Eye (tissue), 1 donor: ENCODE results near the gene ELP4.

Experiments
- DNase-seq: peaks from one replicate; pipeline ENCODE4 v3.0.0-alpha.2; 2015

ELP4 gene

DNA sequence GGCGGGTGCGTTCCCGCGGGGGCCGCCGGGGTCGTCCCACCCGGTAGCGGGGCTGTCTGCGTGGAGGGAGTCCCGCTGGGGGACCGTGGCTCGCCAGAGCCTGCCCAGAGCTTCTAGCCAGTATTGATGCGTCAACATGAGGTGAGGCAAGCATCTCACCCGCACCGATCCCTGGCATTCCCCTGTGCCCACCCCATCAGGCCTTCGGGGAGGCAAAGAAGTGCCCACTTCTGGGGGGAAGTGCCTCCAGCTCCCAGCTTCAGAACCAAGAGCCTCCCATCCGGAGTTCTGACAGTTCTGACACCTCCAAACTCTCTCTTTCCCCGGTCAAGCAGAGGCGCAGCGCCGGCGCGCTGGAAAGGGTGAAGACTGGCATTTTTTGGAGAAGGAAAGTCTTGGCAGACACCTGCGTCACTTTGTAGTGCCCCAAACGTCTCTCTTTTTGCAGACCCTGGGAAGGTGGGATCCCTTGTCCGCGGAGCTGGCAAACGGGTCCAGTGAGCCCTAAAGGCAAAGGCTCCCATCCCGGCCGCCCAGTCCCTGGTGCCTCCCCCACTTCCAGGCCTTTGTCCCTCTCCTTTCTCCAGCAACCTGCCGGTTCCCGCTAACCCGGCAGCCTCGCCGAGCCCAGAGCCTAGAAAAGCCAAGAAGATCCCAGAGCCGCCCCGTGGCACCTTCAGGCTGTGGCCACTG, 304.8 kb downstream of the ELP4 start:
- peak; percentile 91 for DNase-seq

DNA sequence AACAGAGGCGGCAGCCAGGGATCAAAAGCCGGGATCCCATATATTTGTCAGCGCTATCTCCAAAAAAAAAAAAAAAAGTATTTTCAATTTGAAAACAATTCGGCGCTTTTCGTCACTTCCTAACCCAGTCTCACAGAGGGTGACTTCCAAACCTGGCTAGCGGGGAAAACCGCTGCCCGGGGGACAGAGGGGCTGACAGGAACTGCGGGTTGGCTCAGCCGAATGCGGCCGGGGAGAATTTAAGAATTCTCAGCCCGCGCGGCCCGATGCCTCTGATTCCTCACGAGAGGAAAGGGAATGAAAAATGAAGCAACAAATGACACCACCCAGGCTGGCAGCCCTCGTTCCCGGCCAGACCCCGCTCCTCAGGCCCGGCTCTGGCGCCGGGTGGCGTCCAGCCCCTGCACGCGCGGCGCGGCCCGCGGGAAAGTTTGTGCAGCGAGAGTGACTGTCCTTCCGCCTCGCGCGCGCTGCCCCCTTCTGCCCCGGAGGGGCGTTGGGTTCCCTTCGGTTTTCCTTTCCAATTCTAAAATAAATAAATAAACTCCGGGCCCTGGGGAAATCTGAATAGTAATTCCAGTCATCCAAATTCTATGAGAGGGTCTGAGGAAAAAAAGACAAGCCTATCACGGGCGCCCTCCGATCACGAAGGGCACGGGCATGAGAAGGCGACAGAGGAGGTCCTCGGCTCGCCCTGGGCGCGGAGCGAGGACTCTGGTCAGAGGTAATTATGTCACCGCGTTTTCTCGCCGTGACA, 306.3 kb downstream of the ELP4 start:
- peak; percentile 84 for DNase-seq

DNA sequence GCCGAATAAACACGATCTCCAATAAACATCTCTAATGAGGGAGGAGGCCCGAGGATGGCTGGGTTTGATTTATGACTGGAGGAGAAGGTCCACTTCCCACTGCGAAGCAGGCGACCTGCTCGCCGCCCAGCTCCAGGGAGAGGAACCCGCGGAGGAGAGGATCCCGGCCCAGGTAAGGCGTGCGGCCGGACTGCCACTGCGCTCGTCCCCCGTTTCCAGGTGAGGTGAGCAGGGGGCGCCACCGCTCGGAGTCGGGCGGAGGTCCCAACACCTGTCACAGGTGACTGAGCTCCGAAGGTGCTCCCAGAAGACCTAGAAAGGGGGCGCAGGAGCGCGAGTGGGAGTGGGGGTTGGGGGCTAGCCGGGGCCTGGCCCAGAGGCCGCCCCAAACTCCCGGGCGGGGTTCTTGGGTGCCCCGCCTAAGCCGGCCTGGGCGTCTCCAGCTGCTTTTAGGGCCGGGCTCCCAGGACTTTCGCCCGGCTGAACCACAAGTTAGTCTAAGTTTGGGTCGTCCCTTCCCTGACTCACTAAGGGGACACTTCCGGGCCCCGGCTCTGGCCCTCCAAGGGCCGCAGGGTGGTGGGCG, 307.0 kb downstream of the ELP4 start:
- DNase-seq = no peak

DNA sequence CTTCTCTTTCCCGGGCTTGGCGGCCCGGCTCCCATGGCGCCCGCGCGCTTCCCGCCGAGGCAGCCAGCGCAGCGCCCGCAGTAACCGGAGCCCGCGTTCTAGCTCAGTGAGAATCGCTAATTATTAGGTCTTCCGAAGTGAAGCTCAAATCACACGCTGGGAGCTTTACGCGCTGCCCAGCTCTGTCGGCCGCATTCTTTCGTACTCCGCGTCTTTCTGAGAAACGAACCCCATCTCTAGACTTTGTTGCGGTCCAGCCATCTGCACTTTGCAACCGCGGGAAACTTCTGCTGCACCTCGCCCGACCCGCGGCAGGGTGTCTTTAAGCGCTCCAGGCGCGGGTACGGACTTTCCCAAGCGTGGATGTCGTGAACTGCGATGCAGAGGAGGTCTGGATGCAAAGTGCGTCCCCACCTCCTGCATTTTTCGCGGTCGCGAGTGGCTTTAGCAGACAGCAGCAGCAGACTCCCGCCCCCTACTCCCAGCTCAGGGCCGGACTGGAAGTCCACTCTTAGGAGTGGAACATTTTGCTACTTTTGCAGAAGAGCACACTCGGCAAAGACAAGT, 307.6 kb downstream of the ELP4 start:
- DNase-seq = peak; percentile 77

DNA sequence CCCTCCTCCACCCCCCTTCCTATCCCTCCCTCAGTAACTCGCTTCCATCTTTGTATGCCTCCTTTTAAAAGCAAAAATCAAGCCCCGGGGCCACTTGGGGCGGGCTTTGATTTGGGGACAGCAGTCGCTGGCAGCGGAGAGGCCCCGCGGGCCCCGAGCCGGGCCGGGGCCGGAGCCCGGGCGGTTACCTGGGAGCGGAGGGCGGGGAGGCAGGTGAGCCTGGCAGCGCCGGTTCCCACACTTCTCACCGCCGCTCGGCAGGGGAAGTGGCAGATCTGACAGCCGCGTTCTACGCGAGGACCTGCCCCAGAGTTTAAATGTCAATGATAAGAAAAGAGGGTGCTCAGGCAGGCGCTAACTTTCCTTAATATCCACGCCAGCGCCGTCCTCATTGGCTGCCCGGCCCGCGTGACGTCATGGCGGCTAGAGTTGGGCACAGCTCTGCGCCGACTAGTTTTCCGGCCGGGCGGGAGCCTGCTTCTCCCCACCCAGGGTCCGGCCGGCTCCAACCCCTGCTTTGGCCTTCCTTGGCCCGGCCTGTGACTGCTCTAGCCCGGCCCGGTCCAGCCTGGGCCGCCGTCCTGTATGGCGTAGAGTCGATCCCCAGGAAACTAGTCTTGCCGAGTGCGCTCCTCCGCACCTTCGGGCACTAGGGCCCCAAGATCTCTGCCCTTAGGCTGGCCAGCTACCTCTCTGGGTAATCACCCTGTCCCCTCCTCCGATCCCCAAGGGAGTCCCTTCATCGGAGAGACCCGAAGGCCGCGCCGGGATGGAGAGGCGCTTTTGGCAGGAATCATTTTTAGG, 308.3 kb downstream of the ELP4 start:
- DNase-seq = peak; percentile 96

DNA sequence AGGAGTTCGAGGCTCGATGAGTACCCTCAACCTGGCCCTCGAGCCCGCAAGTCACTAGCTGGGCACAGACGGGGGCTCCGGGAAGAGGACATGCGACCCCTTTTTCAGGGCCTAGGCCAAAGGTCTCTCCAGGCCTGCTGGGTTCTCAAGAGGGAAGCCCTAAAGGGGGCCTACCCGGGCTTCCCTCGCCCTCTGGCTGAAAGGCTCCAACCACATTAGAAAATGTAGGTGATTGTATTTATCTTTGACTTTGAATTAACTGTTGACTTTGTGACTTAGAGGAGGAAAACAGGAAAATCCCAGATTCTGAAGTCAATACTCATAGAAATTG, 308.8 kb downstream of the ELP4 start:
- no peak for DNase-seq

DNA sequence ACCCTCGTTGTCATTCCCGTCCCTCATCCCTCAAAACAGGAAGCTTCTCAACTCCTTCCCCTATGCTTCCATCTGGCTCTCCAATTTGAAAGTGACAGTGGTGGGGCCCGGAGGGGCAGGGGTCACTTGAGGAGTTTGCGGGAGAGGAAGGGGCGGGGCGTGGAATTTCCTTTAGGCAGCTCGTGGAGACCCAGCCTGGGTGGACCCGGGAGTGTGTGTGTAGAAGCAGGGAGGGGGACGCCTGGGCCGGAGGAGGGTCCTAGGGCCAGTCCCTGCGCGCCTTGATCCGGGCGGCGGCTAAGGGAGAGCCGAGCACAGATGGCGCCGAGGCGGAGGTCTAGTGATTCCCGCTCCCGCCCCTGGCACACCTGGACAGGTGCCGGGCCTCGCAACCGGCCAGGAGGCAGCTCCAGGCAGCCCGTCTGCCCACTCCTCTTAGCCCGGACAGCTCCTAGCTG, 309.3 kb downstream of the ELP4 start:
- DNase-seq = peak; percentile 91

DNA sequence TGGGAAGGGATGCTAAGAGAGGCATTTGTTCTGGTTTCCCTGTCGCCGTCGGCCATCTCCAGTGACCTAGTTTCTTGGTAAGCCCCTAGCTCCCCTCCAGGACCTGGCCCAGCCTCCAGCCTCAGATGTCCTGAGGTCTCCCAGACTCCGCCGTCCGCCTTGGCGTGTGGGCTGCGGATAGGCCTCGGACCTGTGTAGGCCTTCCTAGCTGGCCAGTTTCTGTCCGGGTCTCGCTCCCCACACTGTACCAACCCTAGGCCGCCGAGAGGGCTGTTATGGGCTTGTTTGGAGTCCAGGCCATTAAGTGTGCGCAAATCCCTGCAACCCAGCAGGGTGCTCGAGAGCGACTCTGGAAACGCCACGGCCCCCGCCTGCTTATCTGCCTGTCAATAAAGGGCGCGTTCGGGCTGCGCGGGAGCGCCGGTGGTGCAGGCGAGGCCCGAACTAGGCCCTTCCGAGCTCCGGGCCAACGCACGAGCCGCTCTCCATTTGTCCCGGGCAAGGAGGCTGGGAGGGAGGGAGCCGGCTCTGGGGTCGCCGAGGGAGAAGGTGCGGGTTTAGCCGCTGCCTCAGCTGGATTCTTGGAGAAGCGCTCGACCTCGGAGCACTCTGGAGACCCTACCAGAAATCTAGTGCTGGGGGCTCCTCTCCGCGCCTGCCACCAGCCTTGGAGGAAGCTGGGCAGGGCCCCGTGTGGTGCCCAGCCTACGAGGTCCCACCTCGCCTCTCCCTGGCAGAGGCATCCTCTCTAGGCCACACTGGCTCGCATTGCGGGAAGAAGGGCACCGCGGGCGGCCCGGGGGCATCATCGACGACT, 310.3 kb downstream of the ELP4 start:
- DNase-seq = peak; percentile 91

DNA sequence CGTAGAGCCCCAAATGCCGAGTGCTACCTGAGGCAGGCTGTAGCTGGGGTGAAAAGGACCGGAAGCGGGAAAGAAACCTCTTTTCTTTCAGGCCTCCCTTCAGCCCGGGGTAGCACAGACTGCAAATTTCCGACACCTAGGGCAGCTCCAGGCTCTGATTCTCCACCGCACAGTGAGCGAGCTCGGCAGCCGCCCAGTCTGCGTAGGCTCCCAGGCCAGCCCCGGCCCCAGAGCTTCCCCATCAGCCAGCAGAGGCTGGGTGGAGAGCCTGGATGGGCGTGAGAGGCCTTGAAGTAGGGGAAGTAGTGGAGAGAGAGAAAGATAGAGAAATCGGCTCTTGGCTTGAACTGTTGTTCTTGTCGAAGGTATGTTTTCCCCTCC, 310.9 kb downstream of the ELP4 start:
- DNase-seq = peak; percentile 83

DNA sequence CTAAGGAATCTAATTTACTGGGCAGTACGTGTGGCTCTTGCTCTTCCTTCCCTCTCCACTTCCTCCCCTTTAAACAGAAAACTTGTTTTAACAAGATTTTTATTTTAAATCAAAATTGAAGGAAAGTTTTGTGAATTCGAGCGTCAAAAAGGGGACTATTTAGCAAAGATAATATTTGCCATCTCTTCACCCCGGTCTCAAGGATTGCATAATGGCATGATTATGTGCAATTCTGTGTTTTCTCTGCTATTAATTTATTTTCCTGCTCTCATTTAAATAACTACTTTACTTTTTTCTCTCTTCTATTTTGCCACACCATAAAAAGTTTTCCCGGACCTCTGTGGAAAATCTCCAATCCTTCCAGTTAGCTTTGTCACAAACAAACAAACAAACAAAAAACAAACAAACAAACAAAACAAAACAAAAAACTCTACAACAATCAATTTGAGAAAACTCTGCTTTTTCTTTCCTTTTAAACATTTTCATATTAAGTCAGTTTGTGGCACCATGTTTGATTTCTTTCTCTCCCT, 311.7 kb downstream of the ELP4 start:
- DNase-seq = no peak

DNA sequence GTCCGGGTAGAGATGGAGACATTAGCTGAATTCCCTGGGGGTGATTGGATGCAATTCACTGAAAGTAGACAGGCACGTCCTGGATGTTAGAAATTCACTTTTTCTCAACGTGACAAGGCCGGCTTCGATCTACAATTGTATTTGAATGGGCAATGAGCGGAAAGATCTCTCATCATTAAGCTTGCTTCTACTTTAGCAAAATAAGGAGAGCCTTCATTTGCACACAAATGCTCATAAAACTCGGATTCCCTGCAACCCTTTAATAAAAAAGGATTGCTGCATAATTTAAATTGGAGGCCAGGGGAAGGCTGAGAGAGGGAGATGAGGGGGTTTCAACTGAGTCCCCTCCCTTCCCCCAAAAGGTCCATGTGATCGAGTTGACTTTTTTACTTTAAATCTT, 312.2 kb downstream of the ELP4 start:
- DNase-seq = peak; percentile 96

DNA sequence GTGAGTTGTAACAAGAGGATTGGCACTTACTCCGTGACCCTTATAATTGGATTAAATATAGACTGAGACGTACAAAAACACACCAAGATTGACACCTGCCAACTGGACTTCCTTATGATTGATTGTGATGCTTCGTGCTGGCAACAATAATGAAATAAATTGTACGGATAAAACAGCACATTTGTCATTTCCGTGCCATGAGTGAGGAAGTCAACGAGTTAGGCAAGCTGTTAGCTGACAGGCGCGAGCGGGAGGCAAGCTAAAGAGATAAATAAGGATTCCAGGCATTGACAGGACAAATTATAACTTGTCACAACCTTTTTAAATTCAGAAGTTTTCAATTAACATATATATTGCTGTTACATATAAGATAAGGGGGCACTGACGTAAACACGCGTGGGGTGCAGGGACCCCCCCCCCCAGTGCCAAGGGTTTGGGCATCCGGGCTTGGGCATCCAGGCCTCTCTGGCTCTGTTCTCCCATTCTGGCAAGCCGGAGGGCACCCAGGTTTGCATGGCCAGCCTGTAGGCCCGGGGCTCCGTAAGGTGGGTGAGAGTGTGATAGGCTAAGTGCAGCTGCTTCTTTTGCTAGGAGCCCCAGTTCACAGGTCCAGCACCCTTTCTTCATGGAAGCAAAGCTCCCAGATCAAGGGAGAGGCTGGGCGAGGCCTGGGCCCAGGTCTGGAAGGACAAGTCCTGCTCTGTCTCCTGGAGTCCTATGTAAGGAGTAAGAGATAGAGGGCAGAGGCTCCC, 312.8 kb downstream of the ELP4 start:
- peak; percentile 61 for DNase-seq

DNA sequence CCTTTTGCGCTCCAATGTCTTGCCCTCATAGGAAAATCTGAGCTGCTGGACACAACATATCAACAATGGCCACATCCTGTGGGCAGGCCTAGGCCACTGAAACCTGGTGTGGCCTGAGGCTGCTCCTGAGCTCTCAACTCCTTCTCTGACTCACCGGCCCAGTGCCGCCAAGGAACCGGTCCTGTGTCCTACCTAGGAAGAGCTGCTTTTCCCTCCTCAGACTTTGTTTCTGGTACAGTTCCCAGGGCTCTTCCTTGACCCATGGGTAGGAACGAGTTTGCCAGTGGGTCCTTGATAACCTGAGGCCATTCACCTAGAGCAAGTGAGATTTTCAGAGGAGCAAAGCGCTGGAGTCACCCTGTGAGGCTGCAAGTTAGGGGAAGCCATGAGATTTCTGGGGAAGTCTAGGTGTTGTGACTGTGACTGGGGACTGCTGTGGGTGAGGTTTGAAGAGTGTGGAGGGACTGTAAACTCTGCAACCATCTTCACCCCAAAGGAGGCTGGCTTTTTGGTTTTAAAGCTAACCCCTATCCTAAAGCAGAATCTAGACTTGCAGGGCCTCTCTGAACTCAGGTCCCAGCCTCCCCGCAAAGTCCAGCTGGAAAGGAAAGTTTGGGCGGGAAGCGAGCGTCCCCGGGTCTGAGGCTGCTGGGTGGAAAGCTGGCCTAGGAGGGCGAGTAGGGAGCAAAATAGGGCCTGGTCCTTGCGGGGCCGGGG, 313.5 kb downstream of the ELP4 start:
- no peak for DNase-seq

DNA sequence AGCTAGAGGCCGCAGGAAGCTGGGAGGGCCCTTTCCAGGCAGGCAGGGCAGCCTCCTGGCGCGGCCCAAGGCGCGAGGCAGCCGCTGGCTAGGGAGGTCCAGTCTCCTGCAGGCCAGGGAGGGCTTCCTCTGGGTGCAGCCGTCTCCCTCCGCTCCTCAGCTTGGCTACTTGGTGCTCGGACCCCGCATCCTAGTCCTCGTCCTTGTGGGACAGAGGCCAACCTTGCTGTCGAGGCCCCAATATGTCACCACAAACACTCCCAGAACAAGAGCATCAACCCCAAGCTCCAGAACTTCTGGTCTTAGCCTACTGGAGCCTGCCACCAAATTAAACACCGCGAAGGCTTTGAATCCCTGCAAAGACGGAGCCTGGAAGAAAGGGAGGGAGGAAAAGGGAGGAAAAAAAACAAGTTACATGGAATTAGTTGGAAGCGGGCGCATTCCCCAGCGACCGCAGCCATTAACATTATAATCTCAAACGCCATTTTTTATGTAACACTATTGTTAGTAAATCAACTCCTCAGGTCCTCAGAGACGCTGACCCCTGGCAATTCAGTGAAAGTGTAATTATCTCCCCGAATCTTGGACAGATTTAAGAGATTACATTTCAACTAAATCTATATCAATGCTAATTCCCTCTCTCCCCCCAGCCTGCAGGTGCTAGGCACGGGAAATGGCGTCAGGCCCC, 314.2 kb downstream of the ELP4 start:
- peak; percentile 56 for DNase-seq

DNA sequence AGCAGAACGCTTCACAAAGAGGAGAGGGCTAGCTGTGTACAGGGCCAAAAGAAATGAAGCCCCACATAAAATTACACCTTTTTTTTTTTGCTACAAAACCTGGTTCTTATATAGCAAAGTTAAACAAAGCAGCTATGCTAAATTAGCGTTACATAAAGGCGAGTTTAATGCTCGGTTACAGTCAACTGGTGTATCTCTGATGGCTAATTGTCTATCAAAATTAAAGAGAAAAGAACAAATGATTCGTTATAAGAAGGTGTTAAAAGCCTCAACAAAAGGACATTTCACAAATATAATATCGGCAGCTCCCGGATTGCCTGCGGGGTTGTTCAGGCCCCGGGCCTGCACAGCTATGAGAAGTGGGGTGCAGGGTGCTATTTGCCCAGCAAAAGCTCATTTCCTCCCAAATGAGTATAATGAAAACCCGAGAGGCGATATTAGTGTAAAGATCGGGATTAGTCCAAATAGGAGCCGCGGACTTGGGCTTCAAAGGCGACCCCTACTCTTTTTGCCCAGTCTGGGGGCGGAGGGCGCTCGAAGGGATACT, 314.8 kb downstream of the ELP4 start:
- DNase-seq = peak; percentile 63

DNA sequence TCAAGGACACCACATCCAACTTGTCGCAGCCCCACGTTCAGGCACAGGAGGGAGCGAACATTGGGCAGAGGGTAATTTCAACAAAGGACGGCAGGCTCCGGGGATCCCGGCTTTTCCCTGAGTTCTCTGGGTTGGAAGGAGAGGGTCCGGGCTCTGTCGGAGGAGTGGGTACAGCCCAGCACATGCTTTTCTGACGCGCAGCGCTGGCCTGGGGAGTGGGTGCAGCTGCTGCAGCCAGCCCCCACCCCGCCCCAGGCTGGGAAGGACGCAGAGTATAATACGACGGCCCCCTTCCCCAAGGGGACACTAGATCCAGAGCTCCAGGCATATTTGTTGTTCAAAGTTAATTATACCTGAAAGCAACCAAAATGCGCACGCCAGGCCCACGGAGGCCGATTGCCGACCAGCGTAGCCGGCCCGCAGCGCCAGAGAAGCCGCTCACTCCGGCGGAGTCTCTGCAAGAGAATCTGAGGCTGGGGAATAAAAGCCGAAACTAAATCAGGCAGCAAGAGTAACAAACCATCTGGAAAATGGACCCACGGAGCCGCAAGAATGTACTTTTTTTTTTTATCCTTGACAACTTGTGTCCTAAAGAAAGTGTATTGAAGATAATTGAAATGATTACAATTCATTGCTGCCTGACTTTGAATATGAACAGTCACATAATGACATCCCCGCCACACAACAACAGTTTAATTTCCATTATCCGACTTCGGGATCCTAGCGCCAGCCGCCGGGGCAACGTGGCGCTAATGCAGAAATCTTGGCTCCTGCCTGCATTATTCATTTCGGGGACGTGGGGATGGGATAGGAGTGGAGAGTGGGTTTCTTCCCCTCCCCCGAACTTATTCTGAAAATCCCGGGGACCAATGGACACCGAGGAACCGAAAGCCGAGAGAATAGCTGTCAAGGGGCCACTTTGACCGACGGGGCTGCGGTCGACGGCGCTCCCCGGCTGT, 315.6 kb downstream of the ELP4 start:
- peak; percentile 89 for DNase-seq

DNA sequence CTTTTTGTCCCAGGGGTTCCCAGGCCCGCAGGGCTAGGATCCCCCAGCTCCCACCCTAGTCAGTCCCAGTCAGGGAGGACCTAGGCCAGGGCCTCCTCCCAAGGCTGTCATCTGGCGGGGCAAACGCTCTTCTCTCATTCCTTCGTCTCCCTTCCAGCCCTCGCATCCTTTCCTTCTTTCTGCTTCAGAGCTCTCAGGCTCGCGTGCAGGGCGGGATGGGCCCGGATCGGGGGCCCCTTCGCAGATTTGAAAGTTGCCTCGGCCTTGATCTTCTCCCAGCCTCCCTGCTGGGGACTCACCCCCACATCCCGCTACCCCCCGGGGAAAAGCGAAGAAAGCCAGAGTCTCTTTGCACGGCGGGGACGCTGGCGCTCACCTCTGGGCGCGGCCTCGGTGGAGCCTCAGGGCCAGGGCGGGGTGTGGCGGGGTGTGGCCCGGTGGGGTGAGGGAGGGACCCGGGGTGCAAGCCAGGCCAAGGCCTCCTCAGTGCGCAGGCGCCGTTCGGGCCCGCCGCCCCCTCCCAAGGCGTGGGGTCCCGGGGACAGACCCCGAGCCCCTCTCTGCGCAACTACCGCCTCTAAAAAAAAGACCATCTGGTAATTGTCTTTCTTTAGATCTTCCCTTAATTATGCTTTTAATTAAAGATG, 316.4 kb downstream of the ELP4 start:
- no peak for DNase-seq
